Measurements from ENCODE around the gene SHH.

- TF ChIP-seq, protein P1, sequence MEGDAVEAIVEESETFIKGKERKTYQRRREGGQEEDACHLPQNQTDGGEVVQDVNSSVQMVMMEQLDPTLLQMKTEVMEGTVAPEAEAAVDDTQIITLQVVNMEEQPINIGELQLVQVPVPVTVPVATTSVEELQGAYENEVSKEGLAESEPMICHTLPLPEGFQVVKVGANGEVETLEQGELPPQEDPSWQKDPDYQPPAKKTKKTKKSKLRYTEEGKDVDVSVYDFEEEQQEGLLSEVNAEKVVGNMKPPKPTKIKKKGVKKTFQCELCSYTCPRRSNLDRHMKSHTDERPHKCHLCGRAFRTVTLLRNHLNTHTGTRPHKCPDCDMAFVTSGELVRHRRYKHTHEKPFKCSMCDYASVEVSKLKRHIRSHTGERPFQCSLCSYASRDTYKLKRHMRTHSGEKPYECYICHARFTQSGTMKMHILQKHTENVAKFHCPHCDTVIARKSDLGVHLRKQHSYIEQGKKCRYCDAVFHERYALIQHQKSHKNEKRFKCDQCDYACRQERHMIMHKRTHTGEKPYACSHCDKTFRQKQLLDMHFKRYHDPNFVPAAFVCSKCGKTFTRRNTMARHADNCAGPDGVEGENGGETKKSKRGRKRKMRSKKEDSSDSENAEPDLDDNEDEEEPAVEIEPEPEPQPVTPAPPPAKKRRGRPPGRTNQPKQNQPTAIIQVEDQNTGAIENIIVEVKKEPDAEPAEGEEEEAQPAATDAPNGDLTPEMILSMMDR (IDR thresholded peaks at IDR 0.05; ENCODE audit: low read depth, low read length, poor library complexity, severe bottlenecking), result no peak
- no peak for TF ChIP-seq EZH2phosphoT487 (IDR thresholded peaks at IDR 0.05; ENCODE audit: borderline replicate concordance, low read length)
Measured at GRCh38 chr7:155788616-155789000, 23.7 kb downstream of the SHH start.
